CD4-positive, alpha-beta T cell treated with Interleukin-17A for 4 hours (primary cell): ENCODE measurements around the gene HLA-DRA.
"Not testable (repeated sequence)": the region's sequence is repeated elsewhere in the genome, so short reads cannot be mapped to it uniquely, and the experiment has no call there.

Source experiments
- DNase-seq: peaks from one replicate; pipeline ENCODE4 v3.0.0-alpha.2; 2020; ENCODE audit warnings: mixed read lengths

HLA-DRA gene

DNA sequence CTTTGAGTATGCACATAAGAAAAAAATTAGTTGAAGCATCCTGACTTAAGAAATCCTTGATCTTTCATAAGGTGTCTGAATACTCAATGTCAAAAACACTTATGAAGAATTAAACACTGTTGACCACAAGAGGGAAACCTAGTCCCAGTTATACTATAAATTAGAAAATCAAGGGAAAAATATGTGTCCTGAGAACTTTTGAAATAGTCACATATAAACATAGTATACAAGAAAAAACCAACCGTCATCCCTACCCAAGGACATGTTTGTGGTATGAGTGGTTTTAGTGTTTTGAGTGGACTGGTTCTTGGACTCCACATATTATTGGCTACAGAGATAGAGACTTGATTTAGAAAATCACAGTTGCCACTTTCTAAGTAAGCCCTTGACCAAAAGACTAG lies 7.6 kb upstream of the HLA-DRA start:
- no peak for DNase-seq

GRCh38 chr6:32433950-32434349 lies 5.7 kb upstream of the HLA-DRA start:
- not testable (repeated sequence) for DNase-seq

- DNase-seq: no peak
Measured at GRCh38 chr6:32436186-32436585, 3.5 kb upstream of the HLA-DRA start.

GRCh38 chr6:32436995-32437836 lies 2.5 kb upstream of the HLA-DRA start:
- no peak for DNase-seq

DNA sequence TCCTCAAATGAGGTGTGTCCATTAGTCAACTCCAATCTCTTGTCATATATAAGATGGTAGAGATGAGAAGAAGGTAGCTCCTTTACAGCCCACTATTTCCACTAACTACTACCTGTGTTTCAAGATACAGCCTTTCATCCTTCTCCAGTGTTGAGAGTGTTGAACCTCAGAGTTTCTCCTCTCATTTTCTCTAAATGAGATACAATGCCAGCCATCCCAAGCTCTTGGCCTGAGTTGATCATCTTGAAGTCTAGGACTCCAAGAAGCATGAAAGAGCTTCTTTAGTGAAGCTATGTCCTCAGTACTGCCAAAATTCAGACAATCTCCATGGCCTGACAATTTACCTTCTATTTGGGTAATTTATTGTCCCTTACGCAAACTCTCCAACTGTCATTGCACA lies 548 bp upstream of the HLA-DRA start:
- no peak for DNase-seq

- no peak for DNase-seq
Measured at GRCh38 chr6:32442243-32442667, 2.6 kb downstream of the HLA-DRA start.

DNA sequence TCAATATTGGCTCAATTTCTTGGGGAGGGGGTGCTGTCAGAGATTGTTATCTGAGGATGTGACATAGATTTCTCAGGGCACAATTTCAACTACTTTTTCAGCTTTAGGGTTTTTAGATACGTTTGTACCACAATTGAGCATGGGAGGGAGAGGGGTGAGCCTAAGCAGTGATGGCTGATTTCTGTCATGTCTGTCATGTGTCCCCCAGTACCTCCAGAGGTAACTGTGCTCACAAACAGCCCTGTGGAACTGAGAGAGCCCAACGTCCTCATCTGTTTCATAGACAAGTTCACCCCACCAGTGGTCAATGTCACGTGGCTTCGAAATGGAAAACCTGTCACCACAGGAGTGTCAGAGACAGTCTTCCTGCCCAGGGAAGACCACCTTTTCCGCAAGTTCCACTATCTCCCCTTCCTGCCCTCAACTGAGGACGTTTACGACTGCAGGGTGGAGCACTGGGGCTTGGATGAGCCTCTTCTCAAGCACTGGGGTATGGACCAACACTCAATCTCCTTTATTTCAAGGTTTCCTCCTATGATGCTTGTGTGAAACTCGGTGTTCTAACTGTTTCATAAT lies 3.4 kb downstream of the HLA-DRA start:
- no peak for DNase-seq

- DNase-seq: no peak
Measured at GRCh38 chr6:32444433-32444832, 4.7 kb downstream of the HLA-DRA start.

GRCh38 chr6:32445321-32445854 lies 5.7 kb downstream of the HLA-DRA start:
- no peak for DNase-seq

GRCh38 chr6:32447932-32448331 lies 8.2 kb downstream of the HLA-DRA start:
- no peak for DNase-seq

DNA sequence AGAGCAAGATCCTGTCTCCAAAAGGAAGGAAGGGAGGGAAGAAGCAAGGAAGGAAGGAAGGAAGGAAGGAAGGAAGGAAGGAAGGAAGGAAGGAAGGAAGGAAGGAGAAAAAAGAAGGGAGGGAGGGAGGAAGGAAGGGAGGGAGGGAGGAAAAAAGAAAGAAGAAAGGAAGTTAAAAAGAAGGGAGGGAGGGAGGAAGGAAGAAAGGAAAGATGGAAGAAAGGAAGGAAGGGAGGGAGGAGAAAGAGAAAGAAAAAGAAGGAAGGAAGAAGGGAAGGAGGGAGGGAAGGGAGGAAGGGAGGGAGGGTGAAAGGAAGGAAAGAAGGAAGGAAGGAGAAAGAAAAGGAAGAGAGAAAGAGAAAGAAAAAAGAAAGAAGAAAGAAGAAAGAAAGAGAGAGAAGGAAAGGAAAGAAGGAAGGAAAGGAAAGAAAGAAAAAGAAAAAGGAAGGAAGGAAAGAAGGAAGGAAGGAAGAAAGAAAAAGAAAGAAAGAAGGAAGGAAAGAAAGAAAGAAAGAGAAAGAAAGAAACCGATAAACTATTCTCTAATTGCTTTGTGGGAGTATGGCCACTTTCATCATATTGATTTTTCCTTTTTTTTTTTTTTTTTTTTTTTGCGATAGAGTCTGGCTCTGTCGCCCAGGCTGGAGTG lies 9.5 kb downstream of the HLA-DRA start:
- no peak for DNase-seq

DNA sequence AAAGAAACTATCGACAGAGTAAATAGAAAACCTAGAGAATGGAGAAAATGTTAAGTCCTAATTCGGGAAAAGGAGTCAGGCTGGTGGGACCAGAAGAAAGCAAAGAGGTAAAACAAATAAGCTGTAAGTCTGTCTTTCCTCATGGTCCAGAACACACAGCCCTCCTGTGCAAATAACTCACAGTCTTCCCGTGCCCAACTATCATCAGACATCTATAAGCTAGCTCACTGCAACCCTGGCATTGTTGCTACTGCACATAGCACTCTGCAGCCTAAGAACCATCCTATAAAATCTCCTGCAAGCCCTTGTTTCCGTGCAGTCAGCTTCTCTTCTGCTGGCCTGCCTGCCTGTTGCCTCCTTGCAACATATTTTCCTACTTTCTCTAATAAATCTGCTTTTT lies 17.4 kb downstream of the HLA-DRA start:
- DNase-seq: no peak

- no peak for DNase-seq
Measured at GRCh38 chr6:32459781-32460424, 20.2 kb downstream of the HLA-DRA start.

GRCh38 chr6:32460528-32460927 lies 20.8 kb downstream of the HLA-DRA start:
- peak; percentile 4 for DNase-seq

GRCh38 chr6:32461493-32461892 lies 21.8 kb downstream of the HLA-DRA start:
- no peak for DNase-seq

DNA sequence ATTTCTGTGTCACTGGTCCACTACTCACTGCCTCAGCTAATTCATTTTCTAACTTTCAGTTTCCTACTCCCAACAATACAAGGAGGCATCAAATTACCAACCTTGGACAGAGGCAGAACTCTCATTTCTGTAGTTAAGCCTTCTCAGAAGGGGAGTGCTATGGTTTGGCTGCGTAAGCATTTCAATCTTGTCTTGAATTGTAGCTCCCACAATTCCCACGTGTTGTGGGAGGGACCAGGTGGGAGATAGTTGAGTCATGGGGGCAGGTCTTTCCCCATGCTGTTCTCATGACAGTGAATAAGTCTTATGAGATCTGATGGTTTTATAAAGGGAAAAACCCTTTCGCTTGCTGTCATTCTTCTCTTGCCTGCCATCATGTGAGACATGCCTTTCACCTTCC lies 22.9 kb downstream of the HLA-DRA start:
- no peak for DNase-seq

- DNase-seq: not testable (repeated sequence)
Measured at GRCh38 chr6:32467743-32468503, 28.2 kb downstream of the HLA-DRA start.

DNA sequence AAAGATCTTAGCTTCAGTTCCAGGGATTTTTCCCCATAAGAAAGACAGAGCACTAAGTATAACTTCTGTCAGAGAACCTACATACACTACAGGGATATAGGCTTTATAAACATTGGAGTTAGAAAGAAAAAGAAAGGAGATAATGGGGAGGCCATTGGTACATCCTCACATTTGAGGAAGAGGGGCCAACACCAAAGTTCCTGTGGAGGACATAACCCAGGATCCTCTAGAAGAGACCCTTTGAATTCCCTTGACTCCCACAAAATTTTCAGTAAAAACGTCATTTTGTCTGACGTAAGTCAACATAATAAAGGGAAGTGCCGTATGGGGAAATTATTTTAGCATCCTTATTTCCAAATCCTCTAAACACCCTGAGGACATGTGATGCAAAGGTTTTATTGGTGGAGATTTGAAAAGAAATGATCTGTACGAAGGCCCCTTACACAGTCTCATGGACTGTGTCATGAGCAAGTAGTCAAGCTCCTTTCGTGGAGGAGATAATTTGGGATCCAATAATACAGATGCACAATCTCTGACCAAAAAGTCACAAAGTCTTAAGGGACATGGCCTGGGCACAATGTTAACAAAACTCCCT lies 33.2 kb downstream of the HLA-DRA start:
- no peak for DNase-seq

- not testable (repeated sequence) for DNase-seq
Measured at GRCh38 chr6:32473376-32474348, 34.0 kb downstream of the HLA-DRA start.

DNA sequence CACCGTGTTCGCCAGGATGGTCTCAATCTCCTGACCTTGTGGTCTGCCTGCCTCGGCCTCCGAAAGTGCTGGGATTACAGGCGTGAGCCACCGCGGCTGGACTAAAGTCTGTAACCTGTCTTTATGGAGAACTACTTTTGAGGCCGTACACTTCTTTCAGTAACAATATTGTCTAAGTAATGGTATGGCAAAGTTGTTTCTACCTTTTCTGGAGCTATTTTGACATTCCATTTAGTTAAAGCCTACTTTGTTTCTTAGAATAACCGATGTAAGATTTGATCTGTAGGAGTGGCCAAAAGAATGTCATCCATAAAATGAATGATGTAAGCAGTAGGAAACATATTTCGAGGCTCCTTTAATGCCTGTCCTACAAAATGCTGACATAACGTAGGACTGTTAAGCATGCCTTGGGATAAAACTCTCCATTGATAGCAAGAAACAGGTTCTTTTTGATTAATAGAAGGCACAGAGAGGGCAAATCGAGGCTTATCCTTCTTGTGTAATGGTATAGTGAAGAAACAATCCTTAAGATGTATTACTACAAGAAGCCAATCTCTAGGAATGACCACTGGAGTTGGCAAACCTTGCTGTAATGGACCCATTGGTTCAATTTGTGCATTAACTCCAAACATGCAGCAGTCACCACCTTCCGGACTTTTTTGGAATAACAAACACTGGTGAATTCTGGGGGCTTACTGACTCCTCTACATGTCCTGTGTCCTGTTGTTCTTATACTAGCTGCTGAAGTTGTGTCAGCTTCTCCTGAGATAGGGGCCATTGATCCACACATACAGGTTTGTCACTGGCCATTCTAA lies 35.9 kb downstream of the HLA-DRA start:
- no peak for DNase-seq
